Measurements from ENCODE around the gene NPY2R.

Gene NPY2R

DNA sequence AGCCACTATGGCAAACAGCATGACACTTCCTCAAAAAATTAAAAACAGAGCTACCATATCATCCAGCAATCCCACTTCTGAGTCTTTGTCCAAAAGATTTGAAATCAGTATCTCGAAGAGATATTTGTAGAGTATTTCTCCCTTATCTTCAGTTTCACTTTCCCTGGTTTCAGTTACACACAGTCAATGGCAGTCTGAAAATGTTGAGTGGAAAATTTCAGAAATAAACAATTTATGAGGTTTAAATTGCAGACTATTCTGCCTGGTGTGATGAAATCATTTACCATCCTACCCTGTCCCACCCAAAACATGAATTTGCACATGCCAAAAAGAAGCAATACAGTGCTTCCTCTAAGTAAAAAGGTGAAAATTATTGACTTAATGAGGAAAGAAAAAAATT lies 43.9 kb downstream of the NPY2R start:
- DNase-seq, result no peak

DNA sequence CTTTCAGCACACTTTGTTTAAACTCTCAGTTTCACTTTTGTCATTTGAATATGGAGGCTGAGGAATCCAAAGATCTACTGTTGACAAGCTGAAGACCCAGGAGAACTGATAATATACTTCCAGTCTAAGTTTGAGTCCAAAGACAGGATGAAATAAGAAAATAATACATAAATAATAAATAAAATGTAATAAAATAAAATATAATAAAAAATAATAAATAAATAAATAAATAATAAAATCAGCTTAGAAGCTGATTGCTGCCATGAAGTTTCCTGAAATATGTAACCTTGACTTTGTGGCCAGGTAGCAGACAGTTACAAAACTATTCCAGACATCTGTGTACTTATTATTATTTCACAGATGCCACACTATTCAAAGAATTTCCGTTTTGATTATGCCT lies 55.0 kb downstream of the NPY2R start:
- no peak for DNase-seq

- DNase-seq, result no peak
These were observed 56.7 kb downstream of the NPY2R start for GRCh38 chr4:155265113-155265512.

All from T-helper 1 cell (primary cell).